Right lobe of liver (tissue), 4 donors: Measurements from ENCODE around the gene RABGAP1.

Experiments
- POLR2A ChIP-seq: fragments of 450-650 bp; IDR thresholded peaks from one replicate; pipeline ENCODE4 v1.6.1; 2017; ENCODE audit warnings: antibody characterized with exemption, mild to moderate bottlenecking
- TF ChIP-seq, protein P1 (sequence below), 4 donors: fragments of 200-600 bp in 3 of 4; fragments of 450-650 bp in 1 of 4; IDR thresholded peaks; one replicate each; pipeline versions ENCODE4 v1.5.1 to v1.8.0; 2016 to 2022; ENCODE audit warnings: antibody characterized with exemption in 4 of 4, mild to moderate bottlenecking in 2 of 4
- donor health status: DM: no; HTN: no; CAD: no.
- donor health status: DM: no; HTN: no; CAD: no.
- donor health status: DM: no; HTN: yes; CAD: no.

GRCh38 chr9:123080444-123080843 lies 139.6 kb downstream of the RABGAP1 start:
- TF ChIP-seq, protein P1, sequence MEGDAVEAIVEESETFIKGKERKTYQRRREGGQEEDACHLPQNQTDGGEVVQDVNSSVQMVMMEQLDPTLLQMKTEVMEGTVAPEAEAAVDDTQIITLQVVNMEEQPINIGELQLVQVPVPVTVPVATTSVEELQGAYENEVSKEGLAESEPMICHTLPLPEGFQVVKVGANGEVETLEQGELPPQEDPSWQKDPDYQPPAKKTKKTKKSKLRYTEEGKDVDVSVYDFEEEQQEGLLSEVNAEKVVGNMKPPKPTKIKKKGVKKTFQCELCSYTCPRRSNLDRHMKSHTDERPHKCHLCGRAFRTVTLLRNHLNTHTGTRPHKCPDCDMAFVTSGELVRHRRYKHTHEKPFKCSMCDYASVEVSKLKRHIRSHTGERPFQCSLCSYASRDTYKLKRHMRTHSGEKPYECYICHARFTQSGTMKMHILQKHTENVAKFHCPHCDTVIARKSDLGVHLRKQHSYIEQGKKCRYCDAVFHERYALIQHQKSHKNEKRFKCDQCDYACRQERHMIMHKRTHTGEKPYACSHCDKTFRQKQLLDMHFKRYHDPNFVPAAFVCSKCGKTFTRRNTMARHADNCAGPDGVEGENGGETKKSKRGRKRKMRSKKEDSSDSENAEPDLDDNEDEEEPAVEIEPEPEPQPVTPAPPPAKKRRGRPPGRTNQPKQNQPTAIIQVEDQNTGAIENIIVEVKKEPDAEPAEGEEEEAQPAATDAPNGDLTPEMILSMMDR (IDR thresholded peaks at IDR 0.05) = no peak
- no peak for TF ChIP-seq POLR2A
